Endometrium (tissue), 2 donors: ENCODE measurements around the gene IQCE.
"Not testable (repeated sequence)": the region's sequence is repeated elsewhere in the genome, so short reads cannot be mapped to it uniquely, and the experiment has no call there.

Source experiments
- FAIRE-seq: peaks from 2 replicates; lab custom pipeline; 2012; peaks lifted over from hg19 to GRCh38; lab: Jason Lieb, UNC
- donor health status: control.
- donor health status: control.

Gene IQCE

DNA sequence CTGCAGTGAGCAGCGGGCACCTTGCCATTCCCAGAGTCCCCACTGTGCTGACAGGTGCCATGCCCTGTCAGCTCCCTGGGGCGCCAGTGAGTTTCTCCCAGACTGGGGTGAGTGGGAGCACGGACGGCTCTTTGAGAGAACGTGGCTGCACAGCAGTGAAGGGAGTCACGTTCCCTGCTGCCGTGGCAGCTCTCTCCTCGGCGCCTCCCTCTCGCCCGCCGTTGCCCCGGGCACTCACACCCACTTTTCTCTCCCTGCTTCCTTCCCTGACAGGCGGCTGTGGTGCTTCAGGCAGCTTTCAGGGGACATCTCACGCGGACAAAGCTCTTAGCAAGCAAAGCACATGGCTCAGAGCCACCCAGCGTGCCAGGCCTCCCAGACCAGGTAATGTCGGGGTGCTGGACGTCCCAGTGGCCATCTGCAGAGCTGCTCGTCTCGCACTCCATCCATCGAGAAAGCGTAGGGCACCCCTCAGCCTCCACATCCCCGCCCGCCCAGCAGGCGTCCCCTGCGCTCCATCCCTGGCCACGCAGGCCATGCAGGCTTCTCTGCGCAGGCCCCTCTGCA, 45.9 kb downstream of the IQCE start:
- FAIRE-seq: no peak

DNA sequence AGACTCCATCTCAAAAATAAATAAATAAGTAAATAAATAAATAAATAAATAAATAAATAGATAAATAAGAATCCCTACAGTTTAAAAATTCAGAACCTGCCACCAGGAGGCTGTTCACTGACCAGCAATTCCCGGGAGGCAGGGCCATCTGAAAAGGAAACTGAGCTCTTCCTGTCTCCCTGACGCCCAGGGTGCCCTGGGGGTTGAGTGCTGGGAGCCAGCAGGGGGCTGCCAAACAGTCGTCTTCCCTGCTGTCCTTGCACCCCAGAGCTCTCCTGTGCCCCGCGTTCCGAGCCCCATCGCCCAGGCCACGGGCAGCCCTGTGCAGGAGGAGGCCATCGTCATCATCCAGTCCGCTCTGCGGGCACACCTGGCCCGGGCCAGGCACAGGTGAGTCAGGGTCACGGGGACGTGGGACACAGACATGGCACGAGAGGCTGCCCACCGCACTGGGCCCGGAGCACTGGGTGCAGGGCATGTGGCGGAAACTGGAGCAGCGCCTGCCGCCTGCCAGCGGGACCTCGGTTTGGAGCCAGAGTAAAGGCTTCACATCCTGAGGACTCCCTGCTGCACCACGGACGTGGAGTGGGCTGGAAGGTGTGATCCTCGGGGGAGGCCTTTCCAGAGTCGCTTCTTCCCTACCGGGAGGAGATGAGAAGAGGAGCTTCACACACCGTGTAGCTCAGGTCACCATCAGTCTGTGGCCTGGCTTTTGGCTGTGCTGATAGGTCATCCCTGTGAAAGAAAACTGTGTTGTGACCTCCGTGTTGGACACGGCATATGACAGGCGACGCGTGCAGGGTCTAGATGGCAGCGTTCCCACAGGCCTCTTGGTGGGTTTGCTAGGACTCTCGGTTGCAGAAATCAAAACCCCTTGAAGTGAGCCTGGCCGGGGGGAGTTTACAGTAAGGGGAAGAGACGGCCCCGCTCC, 47.1 kb downstream of the IQCE start:
- FAIRE-seq: no peak

DNA sequence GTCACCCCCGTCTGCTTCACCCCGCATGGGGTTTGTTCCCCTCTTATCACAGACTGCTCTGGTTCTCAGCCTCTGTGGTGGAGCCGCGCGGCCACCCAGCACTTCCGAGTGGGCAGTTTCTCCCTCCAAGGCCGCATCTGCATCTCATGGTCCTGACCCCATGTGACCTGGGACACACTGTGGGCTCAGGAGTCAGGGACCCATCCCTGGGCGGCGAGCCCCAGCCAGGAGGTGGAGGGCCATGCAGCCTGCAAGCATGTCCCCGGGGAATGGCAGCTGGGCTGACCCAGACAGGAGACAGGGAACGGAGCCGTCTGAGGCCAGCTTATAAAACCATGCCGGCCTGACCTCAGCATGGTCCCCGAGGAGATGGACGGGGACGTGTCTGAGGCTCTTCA, 47.8 kb downstream of the IQCE start:
- no peak for FAIRE-seq

DNA sequence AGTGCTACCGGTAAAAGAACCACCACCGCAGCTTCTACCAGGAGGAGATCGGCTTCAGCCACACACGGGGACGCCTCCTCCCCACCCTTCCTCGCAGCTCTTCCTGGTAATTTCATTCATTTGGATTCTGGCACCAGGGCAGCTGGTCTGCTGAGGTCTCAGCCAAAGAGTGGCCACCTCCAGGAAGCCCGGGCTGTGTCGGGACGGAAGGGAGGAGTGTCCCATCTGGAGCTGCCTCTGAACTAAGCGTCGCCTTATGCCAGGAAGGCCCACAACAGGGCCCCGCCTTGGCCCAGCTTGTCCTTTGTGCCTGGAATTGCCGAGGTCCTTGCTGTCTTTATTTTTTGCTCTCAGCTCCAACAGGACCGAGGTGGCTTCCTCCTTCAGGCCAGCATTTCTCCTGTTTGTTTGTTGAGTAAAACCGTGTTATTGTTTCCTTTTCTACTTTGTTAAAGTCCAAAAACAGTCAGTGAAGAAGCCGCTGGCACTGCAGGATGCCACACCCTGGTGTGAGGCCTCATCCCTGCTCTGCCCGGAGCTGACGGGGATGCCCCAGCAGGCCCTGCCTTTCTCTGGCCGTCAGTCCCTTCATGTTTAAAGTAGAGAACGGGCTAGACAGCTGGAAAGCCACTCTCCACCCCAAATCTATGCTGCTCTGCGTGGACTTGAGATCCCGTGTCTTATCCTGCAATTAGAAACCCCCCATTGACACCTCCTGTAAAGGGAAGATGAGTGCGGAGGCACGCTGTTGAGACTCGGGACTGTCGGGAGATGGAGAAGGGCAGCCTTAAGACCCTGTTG, 48.5 kb downstream of the IQCE start:
- no peak for FAIRE-seq

DNA sequence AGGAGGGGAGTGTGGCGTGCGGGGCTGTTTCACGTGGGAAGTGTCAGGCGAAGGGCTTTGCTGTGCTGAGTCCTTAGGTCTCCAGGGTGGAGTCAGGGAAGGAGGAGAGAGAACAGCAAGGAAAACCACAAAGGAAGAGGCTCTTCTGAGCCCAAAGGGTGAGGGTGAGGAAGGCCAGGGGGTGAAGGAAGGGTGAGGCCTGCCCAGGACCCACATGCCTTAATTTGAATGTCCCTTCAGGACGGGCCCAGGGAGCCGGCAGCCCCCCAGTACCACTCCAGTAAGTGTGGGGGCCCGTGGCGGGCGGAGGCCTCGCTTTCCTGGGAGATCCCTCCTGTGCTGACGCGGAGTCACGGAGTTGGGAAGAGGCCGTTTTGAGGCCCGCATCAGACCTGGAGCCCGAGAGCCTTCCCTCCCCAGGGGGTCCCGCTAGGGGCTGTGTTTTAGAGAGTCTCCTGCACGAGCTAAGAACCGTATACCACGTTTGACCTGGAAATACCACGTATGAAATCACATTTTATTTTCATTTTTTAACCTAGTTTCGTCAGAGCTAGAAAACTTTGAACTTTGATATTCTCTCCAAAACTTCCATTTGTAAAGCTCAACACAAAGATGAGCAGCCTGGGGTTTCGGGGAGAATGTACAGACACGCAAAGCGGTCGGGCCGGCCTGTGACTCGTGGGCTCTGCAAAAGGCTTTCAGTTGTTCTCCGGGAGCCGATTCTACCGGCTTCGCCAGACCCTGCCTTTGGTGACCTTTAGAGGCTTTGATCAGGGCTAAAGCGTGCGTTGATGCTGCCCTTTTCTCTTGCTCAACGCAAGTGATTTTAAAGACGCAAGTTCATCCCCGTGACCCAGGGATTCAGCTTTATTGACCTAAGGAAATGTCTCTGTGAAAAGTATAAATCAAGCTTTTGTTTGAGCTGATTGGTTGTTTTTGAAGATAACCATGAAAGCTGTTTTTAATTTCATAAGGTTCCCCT, 49.4 kb downstream of the IQCE start:
- FAIRE-seq: no peak

DNA sequence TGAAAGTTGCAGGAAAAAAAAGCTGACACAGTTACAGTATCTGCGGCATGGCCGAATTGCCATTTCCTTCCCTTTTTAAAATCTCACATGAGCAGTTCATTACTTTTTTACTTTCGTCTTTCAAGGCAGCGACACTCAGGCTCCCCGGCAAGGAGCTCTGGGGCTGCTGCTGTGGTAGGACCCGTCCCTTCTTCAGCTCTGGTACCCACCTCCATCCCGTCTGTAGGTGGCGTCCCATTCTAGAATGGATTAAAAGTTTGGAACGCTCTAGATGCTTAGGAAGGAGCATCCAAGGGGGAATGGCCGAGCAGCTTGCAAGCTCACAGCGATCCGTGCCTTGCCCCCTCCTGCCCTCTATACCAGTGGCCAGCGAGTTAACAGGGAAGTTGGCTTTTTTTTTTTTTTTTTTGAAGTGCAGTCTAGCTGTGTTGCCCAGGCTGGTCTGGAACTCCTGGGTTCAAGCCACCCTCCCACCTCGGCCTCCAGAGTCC, 50.2 kb downstream of the IQCE start:
- no peak for FAIRE-seq

DNA sequence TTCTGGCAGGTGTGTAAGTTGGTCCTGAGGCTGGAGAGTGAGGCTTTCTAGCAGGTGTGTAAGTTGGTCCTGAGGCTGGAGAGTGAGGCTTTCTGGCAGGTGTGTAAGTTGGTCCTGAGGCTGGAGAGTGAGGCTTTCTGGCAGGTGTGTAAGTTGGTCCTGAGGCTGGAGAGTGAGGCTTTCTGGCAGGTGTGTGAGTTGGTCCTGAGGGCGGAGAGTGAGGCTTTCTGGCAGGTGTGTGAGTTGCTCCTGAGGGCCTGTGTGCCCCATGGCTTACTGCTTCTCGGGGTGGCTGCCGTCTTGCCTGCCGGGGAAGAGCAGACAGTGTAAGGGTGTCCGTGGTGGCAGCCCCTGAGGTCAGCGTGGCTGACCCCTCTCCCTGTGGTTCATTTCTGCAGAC, 50.9 kb downstream of the IQCE start:
- not testable (repeated sequence) for FAIRE-seq

DNA sequence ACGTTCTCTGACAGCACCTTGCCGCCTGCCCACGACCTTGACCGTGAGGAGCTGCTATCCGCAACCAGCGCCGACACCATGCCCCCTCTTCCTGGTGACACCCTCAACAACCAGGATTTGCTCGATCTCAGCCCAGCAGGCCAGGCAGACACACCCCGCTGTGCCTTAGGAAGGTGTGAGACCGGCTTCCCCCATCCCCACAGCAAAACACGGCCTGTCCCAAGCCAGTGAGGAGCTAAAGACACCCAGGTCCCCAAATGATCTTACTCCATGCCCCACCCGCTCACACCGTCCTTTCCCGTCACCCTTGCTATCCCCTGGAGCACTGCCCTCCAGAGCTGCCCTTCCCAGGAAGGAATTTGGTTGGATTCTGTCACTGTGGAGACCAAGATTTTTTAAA, 51.7 kb downstream of the IQCE start:
- no peak for FAIRE-seq

DNA sequence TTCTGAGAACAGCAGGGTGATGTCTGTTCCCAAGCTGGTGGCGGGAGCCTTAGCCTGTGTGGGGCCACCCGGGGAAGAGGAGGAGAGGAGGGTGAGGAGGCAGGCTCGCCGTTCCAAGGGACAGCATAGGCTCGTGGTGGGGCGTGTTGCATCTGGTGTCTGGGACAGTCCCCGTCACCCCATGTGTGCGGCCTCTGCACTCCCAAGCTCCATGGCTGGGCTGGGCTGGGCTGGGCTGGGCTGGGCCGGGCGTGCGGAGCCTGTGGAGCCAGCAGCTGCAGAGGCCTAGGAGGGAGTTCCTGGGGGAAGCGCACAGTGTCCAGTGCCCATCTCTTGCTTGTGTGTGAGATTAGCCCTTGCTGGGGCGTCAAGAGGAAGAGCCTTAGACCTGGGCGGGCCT, 52.1 kb downstream of the IQCE start:
- no peak for FAIRE-seq

DNA sequence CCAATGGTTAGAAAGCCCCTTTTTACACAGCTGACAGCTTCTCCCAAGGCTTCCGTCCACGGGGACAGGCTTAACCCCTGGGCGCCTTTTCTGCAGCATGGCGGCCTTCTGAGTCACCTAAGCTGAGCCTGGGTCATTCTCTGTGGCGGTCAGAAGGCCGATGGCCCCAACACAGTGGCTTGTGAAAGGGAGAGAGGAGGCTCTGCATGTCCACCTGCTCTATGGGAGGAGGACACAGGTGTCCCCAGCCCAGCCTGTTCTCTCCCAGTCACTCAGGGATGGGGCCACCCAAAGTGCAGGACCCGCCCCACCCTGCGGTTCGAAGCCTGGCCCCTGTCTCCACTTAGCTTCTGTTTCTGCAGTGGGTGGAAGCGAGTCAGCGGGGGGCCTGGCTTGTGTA, 52.6 kb downstream of the IQCE start:
- no peak for FAIRE-seq

DNA sequence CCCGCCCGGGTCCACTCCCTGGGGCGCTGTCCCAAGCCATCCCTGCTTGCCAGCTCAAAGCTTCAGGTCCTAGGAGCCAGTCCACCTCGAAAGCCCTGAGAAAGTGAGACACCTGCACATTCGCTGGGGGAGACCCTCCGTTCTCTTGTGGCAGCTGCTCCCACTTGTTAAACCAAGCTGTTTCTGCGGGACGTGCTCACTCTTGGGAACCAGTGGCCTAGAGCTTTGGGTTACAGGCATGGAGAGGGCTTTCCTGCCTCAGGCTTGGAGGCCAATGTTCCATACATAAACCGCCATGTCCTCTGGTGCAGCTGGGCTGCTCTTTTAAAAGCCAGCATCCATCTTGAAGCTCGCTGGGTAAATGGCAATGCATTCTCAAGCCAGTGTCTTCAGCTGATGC, 53.1 kb downstream of the IQCE start:
- no peak for FAIRE-seq

DNA sequence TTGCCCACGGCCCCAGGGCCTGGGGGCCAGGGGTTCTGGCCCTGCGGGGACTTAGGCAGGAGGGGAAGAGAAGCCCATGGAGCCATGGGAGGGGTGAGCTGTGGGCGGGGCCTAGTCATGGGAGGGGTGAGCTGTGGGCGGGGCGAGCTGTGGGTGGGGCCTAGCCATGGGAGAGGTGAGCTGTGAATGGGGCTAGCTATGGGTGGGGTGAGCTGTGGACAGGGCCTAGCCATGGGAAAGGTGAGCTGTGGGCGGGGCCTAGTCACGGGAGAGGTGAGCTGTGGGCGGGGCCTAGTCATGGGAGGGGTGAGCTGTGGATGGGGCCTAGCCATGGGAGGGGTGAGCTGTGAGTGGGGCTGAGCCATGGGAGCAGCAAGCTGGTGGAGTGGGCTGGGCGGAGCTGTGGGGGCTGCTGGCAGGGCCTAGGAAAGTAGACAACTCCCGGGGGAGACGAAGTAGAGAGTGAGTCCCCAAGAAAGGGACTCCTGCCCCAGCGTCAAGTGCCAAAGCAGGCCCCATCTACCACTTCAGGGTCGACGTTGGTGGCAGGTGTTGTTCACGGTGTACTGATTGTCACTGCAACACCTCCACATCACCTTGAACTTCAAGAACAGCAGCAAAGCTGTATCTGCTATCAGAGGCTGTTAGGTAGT, 53.8 kb downstream of the IQCE start:
- FAIRE-seq: no peak

DNA sequence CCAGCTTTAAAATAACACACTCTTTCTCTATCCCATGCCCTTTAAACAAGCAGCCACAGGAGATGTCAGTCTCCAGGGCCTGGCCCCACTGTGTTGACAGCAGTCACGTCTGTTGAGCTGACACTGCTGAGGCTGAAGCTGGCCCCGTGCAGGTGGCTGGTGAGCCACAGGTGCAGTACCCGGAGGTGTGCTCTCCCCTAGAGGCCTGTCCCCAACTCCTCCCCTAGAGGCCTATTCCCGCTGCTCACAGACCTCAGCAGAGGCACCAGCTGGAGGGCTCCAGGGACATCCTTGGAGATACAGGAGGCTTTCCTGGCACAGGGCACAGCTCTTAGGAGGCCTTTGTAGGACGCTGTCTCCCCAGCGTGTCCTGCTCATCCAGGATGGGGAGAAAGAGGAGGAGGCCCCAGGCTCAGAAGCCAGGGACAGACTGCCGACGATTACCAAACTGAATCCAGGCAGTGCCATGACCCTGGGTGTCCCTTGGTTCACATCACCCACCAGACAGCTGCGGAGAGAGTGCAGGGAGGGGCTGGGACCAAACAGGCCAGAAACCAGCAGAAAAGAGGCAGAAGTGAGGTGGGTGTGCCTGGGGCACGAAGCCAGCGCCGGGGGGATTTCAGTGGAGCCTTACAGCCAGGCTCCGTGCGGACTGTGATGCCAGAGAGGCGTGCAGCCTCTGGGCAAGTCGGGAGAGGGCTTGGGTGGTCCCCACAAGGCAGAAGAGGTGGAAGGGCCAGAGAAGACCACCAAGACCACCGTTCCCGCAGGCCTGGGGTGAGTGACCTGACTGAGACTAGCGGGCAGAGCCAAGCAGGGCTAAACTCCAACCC, 54.5 kb downstream of the IQCE start:
- FAIRE-seq: no peak

DNA sequence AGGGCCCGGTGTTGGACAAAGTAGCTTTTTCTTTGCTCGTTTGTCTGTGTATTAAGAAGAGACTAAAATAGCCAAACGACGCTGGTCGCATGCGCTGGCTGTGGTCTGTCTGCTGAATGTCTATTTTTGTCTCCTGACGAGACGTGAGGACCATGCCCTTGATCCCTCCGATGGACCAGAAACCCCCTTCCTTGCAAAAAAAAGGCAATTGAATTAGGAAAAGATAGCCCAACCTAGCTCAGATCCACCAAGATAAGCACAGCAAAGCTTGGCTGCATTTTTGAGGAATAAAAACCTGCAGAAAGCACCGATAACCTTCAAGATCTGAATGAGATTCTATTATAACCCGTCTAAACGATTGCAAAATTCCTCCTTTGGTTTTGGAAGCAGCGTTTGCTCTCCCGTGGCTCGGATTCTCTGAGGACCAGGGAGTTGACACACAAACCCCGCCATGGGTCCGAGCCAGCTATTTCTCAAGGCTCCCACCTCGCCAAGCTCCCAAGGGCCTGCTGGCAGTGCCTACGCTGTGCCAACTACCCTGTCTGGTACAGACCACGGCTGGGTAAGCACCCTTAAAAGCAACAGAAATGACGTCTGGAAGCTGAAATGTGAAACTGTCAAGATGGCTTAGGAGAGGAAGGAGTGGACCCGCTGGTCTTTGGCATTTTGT, 55.3 kb downstream of the IQCE start:
- no peak for FAIRE-seq

DNA sequence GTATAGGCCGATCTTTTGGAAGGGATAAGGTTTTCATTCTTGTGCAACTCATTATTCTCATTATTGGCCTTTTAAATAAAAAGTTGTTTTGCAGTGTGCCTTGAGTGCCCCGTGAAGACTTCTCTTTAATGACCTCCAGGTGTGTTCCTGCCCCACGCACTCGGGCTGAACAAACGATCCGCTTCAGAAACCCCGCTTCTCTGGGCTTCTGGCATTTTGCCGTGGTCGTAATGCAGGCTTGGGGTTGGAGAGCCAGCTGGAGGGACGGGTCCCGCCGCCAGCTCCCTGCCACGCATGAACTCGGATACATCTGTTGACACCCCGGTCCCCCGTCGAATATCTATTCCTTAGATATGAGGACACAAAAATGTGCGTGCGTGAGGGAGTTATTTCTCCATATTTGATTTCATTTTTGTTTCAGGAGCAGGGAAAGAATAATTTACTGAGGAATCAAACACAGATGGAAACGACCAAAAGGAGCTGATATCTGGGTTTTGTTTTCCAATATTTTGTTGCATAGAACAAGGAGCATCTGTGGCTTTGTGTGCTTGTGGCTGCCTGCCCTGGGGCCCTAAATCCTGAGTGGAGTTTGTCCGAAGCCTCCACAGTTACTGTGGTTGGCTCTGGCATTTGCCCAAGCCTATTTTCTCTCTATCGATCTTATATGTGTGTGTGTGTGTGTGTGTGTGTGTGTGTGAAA, 56.0 kb downstream of the IQCE start:
- no peak for FAIRE-seq

DNA sequence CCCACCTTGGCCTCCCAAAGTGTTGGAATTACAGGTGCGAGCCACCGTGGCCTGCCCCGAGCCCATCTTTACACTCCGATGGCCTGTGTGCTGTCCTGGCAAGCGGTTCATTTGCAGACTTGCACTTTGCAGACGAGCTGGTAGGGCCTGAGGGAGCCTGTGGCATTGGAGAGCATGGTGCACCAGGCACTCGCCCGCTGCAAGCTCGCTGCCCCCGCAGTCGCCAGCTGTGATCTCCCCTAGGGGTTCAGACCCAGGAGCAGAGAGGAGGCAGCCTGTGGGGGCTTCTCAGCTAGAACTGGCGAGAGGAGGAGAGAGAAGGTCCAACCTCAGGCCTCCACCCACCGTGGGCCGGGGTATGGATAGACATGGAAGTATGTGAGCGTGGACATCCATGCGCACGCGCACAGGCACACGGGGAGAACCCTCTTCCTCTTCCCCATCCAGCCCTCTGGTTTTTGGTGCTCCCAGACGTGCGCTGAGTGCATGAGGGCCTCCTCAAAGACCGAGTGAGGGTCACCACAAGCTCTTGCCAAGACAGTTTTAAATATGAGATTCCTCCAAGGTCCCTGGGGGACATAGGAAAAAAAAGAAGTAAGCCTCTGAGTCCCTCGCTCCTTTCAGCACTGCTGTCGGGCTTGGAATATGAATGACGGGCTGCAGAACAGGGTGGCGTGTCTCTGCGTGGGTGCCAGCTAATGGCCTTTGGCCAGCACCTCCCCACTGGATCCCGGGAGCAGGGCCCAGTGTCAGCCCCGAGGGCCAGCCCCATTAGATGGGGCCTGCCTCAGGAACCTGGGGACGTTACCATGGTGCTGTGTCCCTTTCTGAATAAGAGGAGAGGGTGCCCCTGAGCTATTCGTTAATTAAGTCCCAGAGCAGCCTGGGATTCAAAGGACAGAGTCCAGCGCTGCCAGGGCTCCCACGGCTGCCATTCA, 57.9 kb downstream of the IQCE start:
- no peak for FAIRE-seq

DNA sequence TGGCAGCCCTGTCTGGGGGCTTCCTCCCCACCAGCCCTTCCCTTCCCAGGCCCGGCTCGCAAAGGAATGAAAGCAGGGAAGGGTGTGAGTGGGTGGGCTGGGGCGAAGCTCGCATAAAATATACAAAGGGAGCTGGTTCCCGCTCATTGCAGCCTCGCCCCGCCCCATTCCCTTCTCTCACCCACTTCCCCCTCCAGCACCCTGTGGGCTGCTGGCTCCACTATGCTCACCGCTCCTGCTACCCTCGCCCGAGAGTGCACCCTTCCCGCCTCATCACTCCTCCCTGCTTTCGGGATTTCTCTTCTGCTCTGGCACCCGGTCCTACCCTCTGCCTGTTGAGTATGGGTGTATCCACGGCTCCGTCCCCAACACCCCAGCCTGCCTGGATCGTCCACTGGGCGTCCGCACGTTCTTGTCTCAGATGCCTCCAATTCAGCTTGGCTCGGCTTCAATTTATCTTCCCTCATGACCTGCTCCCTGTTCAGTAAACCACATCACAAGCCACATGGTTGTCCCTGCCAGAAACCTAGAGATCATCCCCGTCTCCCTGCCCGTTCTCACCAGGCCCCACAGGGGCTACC, 58.6 kb downstream of the IQCE start:
- FAIRE-seq: no peak
